Measurements from ENCODE around the gene FGF7. TPM values are rescaled to one million over a fixed set of nuclear protein-coding genes. Genes with fewer than 3 reads are reported as not detected.

FGF7 gene
- total and polyA plus RNA-seq, 9 of the 15 experiments (the other 6 are each of a cell fraction or from before 2014, with no cell fraction given) = not detected

- TF ChIP-seq ZNF512 (tag; IDR thresholded peaks at IDR 0.05) (no peak), SRSF7 (optimal IDR thresholded peaks at IDR 0.05; ENCODE audit: low read depth, low read length) (no peak), RNF2 (IDR thresholded peaks at IDR 0.05) (no peak), SIN3A (IDR thresholded peaks at IDR 0.05; ENCODE audit: borderline replicate concordance in 2 of 2, control insufficient read depth in 1 of 2, low read depth in 2 of 2, low read length in 2 of 2) (no peak), ZNF280A (IDR thresholded peaks at IDR 0.05; ENCODE audit: low read depth, partially characterized antibody) (no peak)
Measured at GRCh38 chr15:49494842-49495241, 71.8 kb downstream of the FGF7 start (continued).

DNA sequence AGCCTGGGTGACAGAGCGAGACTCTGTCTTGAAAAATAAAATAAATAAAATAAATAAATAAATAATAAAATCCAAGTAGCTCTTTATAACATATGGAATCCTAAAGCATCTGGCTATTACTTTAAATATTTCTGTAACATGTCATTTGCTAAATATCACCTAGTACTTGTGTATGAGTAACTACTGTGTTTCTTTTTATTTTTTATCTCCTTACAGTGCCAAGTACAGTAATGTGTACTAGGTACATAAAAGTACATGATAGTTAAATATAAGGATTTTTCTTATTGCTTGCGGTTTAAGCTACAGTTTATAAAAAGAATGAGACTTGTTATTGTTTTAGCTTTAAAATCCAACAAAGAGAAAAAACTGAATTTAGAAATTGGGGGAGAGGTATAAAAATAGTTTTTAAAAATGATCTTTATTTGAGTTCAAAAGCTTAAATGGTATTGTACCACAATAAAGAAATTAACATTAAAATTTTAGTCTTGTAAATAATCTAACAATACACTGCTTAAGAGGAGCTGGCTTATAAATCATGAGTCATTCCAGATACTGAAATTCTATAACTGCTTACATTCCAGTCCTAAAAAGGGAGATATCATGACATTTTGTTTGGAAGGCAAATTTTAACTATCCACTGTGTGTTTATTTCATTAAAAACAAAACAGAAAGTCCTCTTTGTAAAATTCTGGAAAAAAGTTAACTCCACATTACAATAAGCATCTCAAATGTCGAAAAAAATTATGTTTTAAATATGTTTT, 73.1 kb downstream of the FGF7 start:
- no peaks in the 10 kb centered on the region for H3K36me3 ChIP-seq (ENCODE audit: control insufficient read depth, insufficient read depth, low read length)
- H4K20me1 ChIP-seq (replicated peaks; ENCODE audit: control insufficient read depth, insufficient read depth, low read length) = no peaks in the 10 kb centered on the region
- intact Hi-C loops (cut with micrococcal nuclease) = no loop called here
- WGBS (ENCODE audit: insufficient coverage, low coverage, missing lambda C conversion rate) = 0% methylated on average over 3 of the region's 3 CpGs
- H3K9ac ChIP-seq (ENCODE audit: insufficient read depth in 1 of 2, low read depth in 2 of 2, low read length in 2 of 2) = no peak overlapping the region
- BruUV-seq (replicated peaks) = no TSS peak
- TF ChIP-seq ELF4 (CRISPR knock-in tag; IDR thresholded peaks at IDR 0.05) = no peak
- TF ChIP-seq RHOXF2B (CRISPR knock-in tag; conservative IDR thresholded peaks at IDR 0.05) = no peak
- POLR2A ChIA-PET = interaction anchor here (0.6 kb wide), 1 partner anchor 1117 kb away, joined by 4 read pairs; no protein-coding TSS in a partner anchor
- no peaks in the 10 kb centered on the region for H3K4me1 ChIP-seq (replicated peaks in 1 of 2; ENCODE audit: control insufficient read depth in 2 of 2, insufficient read depth in 2 of 2, low read length in 2 of 2)
- H3K9me1 ChIP-seq (ENCODE audit: control insufficient read depth, insufficient read depth, low read length) = no peaks in the 10 kb centered on the region
- no peaks in the 10 kb centered on the region for H3K9me3 ChIP-seq (replicated peaks; ENCODE audit: control insufficient read depth, insufficient read depth, low read depth, low read length)
- no peak overlapping the region for H2AFZ ChIP-seq (ENCODE audit: low read depth, low read length)
- H3K27me3 ChIP-seq (ENCODE audit: control insufficient read depth in 2 of 2, insufficient read depth in 2 of 2, low read length in 2 of 2) = no peaks in the 10 kb centered on the region
- H3K4me2 ChIP-seq (ENCODE audit: insufficient read depth, low read length) = no peak overlapping the region
- DNase-seq (ENCODE audit: extremely low read depth in 1 of 4, low spot score in 3 of 4) = no peak
- CTCF ChIA-PET (ENCODE audit: low intra/inter-chr PET ratio) = interaction anchor here (0.6 kb wide), 1 partner anchor 1135 kb away, joined by 4 read pairs; no protein-coding TSS in a partner anchor
- no peak overlapping the region for H3K4me3 ChIP-seq
- no peak for ATAC-seq
- H3K27ac ChIP-seq (ENCODE audit: extremely low read depth, low read depth, low read length) = no peak overlapping the region
- FAIRE-seq = no peak
- H3K79me2 ChIP-seq (ENCODE audit: control insufficient read depth, insufficient read depth, low read length) = no peaks in the 10 kb centered on the region
- in situ Hi-C loops (cut with MboI) = no loop called here
